Endothelial cell of umbilical vein (primary cell): ENCODE results near the gene TRIP10.

ENCODE experiments used
- CTCF ChIP-seq, 2 donors: IDR thresholded peaks; 1 replicate in 1 of 2; 2 replicates in 1 of 2; pipeline ENCODE4 v1.5.1; 2011; ENCODE audit warnings: low read length in 2 of 2, mild to moderate bottlenecking in 2 of 2, moderate library complexity in 2 of 2, control low read depth in 1 of 2, inconsistent platforms in 1 of 2, low read depth in 1 of 2; ENCODE audit not compliant: insufficient read depth in 1 of 2; ENCODE audit errors: extremely low read depth in 1 of 2
- EZH2 ChIP-seq: IDR thresholded peaks from 2 replicates; pipeline ENCODE4 v1.6.1; 2012; ENCODE audit warnings: borderline replicate concordance, low read depth, mild to moderate bottlenecking, moderate library complexity, low read length, inconsistent platforms; ENCODE audit not compliant: severe bottlenecking
- POLR2AphosphoS5 ChIP-seq: IDR thresholded peaks from 2 replicates; pipeline ENCODE4 v1.6.1; 2012; ENCODE audit warnings: low read depth, mild to moderate bottlenecking, control low read depth, low read length, moderate library complexity; ENCODE audit not compliant: insufficient read depth

- TF ChIP-seq EZH2 (no peak), CTCF (IDR thresholded peaks at IDR 0.05; ENCODE audit: extremely low read depth in 1 of 2, insufficient read depth in 1 of 2, low read depth in 1 of 2, low read length in 2 of 2) (no peak), POLR2AphosphoS5 (no peak)
Measured at GRCh38 chr19:6693056-6693471, 46.4 kb upstream of the TRIP10 start.
